T-cell (primary cell): ENCODE measurements around the gene TEX55. TPM values are rescaled to one million over a fixed set of nuclear protein-coding genes. Genes with fewer than 3 reads are reported as not detected.
A peak's percentile ranks its signal among the peaks of the same experiment; 100 is the strongest.
"Not testable (repeated sequence)": the region's sequence is repeated elsewhere in the genome, so short reads cannot be mapped to it uniquely, and the experiment has no call there.

Experiments used
- ATAC-seq, 4 experiments: fragments of 200-7000 bp in 3 of 4; fragments of 150-1000 bp in 1 of 4; cut with Tn5 transposase; replicated peaks in 1 of 4; 1 replicate in 3 of 4; 2 replicates in 1 of 4; pipeline ENCODE4 v1.10.0; 2021; ENCODE audit warnings: moderate library complexity in 3 of 4, mild to moderate bottlenecking in 2 of 4, moderate number of reproducible peaks in 1 of 4
- CTCF ChIA-PET, 2 donors: fragments of 300-600 bp; sonication (Branson Sonifier 250); formaldehyde crosslinking; loops; one replicate each; lab custom pipeline; 2022; ENCODE audit warnings: antibody characterized with exemption in 2 of 2; lab: Charles Lee
- POLR2A ChIA-PET, 2 donors: fragments of 300-600 bp; sonication (Branson Sonifier 250); formaldehyde crosslinking; loops; one replicate each; lab custom pipeline; 2022; ENCODE audit warnings: antibody characterized with exemption in 2 of 2; lab: Charles Lee
- DNase-seq, 35 experiments: peaks; one replicate each; pipeline versions ENCODE4 v3.0.0 to v3.0.0-alpha.2; 2013 to 2023
- H3K27ac ChIP-seq: one replicate; pipeline ENCODE4 v1.5.1; 2013; ENCODE audit warnings: low read length
- H3K27me3 ChIP-seq, 2 experiments: replicated peaks in 1 of 2; 1 replicate in 1 of 2; 2 replicates in 1 of 2; pipeline versions ENCODE4 v1.6.1 to v1.7.0; 2013; ENCODE audit warnings: low read length in 1 of 2, mixed read lengths in 1 of 2; ENCODE audit not compliant: control insufficient read depth in 2 of 2, insufficient read depth in 2 of 2; ENCODE audit errors: extremely low read depth in 1 of 2
- H3K36me3 ChIP-seq, 2 donors: 1 replicate in 1 of 2; 2 replicates in 1 of 2; pipeline versions ENCODE4 v1.6.1 to v1.7.0; 2013; ENCODE audit warnings: low read length in 1 of 2; ENCODE audit not compliant: control insufficient read depth in 2 of 2, insufficient read depth in 1 of 2; ENCODE audit errors: extremely low read depth in 1 of 2
- H3K4me1 ChIP-seq, 2 experiments: 1 replicate in 1 of 2; 2 replicates in 1 of 2; pipeline versions ENCODE4 v1.6.1 to v1.7.0; 2013; ENCODE audit warnings: low read length in 2 of 2, mixed read lengths in 1 of 2; ENCODE audit not compliant: insufficient read depth in 2 of 2, control insufficient read depth in 1 of 2; ENCODE audit errors: extremely low read depth in 1 of 2
- H3K4me3 ChIP-seq, 2 donors: 1 replicate in 1 of 2; 2 replicates in 1 of 2; pipeline versions ENCODE4 v1.5.1 to v1.7.0; 2013; ENCODE audit warnings: mild to moderate bottlenecking in 2 of 2, low read length in 1 of 2, moderate library complexity in 1 of 2; ENCODE audit not compliant: control insufficient read depth in 1 of 2; ENCODE audit errors: extremely low read depth in 1 of 2
- H3K9me3 ChIP-seq: 2 replicates; pipeline ENCODE4 v1.7.0; 2013
- H3K27ac Mint-ChIP-seq, 2 donors: one replicate each; pipeline ENCODE4 v1.8.0; 2020 to 2021; ENCODE audit warnings: mild to moderate bottlenecking in 2 of 2, mixed read lengths in 2 of 2
- H3K27me3 Mint-ChIP-seq, 2 donors: one replicate each; pipeline ENCODE4 v1.8.0; 2021 to 2022; ENCODE audit warnings: mixed read lengths in 2 of 2
- H3K36me3 Mint-ChIP-seq: one replicate; pipeline ENCODE4 v1.8.0; 2021; ENCODE audit warnings: mixed read lengths
- H3K4me1 Mint-ChIP-seq, 3 donors: one replicate each; pipeline ENCODE4 v1.8.0; 2020 to 2022; ENCODE audit warnings: mixed read lengths in 3 of 3, mild to moderate bottlenecking in 1 of 3
- H3K4me3 Mint-ChIP-seq, 3 donors: one replicate each; pipeline ENCODE4 v1.8.0; 2020 to 2022; ENCODE audit warnings: mild to moderate bottlenecking in 3 of 3, mixed read lengths in 3 of 3, moderate library complexity in 3 of 3
- H3K9me3 Mint-ChIP-seq, 3 donors: one replicate each; pipeline ENCODE4 v1.8.0; 2020 to 2022; ENCODE audit warnings: mixed read lengths in 3 of 3
- WGBS: methylation state at CpG from one replicate; pipeline ENCODE4 v1.1.5; 2013; ENCODE audit warnings: missing lambda C conversion rate; ENCODE audit not compliant: insufficient coverage; 5-methylcytosine and 5-hydroxymethylcytosine counted together
- total RNA-seq, 35 experiments: library from RNA in 6 of 35; stranded (reverse) in 6 of 35; fragments of 120-200 nt in 1 of 35; gene quantifications; one replicate each; pipeline versions ENCODE4 v1.2.1 to v1.2.4 and lab custom pipeline; 2013 to 2026

TEX55 gene
- total RNA-seq (not detected), total RNA-seq (lab: John Stamatoyannopoulos, UW) (0 reads per million in 29 experiments)
- not detected for total RNA-seq (2013)

GRCh38 chr3:119145500-119146167, at the start of gene TEX55:
TEX55 (plus strand) TSS chr3:119146165; CDS start chr3:119146190, 25 bp downstream.
- Mint-ChIP-seq H3K4me1 (peaks cover 0 to 6% (median 4%) of the 10 kb centered on the region in 3 donors), H3K9me3 (no peaks in the 10 kb centered on the region), H3K36me3 (no peaks in the 10 kb centered on the region), H3K27me3 (no peaks in the 10 kb centered on the region), H3K27ac (peak within 1 kb of the TSS in 1 of 2 donors; percentile 1), H3K4me3 (no peak within 1 kb of the TSS)
- ATAC-seq = peak in 3 of 4 experiments; percentile 23 to 58 (median 53)
- H3K9me3 ChIP-seq = no peaks in the 10 kb centered on the region
- H3K4me3 ChIP-seq = no peak within 1 kb of the TSS
- no peaks in the 10 kb centered on the region for H3K36me3 ChIP-seq
- H3K27ac ChIP-seq = no peak within 1 kb of the TSS
- ChIA-PET POLR2A (interaction anchor here in 1 of 2 donors (0.7 kb wide), 1 partner anchor 103 kb away, joined by 20 read pairs; no protein-coding TSS in a partner anchor), CTCF (interaction anchor here (0.6 to 4.0 kb wide), 6 partner anchors 11 to 359 kb away, joined by 3 to 18 read pairs (median 8); partner anchors contain the start of gene B4GALT4 (in 2 of the 2))
- no peaks in the 10 kb centered on the region for H3K27me3 ChIP-seq
- peak in 2 of 35 experiments; percentile 2 to 46 for DNase-seq
- 90% methylated on average over 22 of the region's 23 CpGs for WGBS
- no peaks in the 10 kb centered on the region for H3K4me1 ChIP-seq

- Histone ChIP-seq H3K9me3 (no peaks in the 10 kb centered on the region), H3K27me3 (no peaks in the 10 kb centered on the region), H3K4me1 (no peaks in the 10 kb centered on the region), H3K4me3 (no peak overlapping the region), H3K27ac (no peak overlapping the region), H3K36me3 (no peaks in the 10 kb centered on the region)
- H3K9me3 Mint-ChIP-seq = no peaks in the 10 kb centered on the region
- H3K27ac Mint-ChIP-seq = no peak overlapping the region
- H3K27me3 Mint-ChIP-seq = no peaks in the 10 kb centered on the region
- POLR2A ChIA-PET = interaction anchor here in 1 of 2 donors (0.7 kb wide), 1 partner anchor 77 kb away, joined by 6 read pairs; no protein-coding TSS in a partner anchor
- H3K36me3 Mint-ChIP-seq = no peaks in the 10 kb centered on the region
- no CpG with 5 or more reads among the region's 3 CpGs for WGBS
- no peaks in the 10 kb centered on the region for H3K4me1 Mint-ChIP-seq
- no peak overlapping the region for H3K4me3 Mint-ChIP-seq
- ATAC-seq (no peak), DNase-seq (no peak)
- CTCF ChIA-PET = interaction anchor here (0.6 to 9.3 kb wide), 19 partner anchors 12 to 1163 kb away, joined by 3 to 237 read pairs (median 5); partner anchors contain the start of gene IGSF11 (in 2 of the 2)
Observed at GRCh38 chr3:119098003-119098402, 48.0 kb upstream of the TEX55 start.

GRCh38 chr3:119098619-119099222, 47.2 kb upstream of the TEX55 start:
- H3K27me3 ChIP-seq = no peaks in the 10 kb centered on the region
- WGBS = no CpG with 5 or more reads among the region's 3 CpGs
- Mint-ChIP-seq H3K36me3 (no peaks in the 10 kb centered on the region), H3K4me3 (no peak overlapping the region), H3K27ac (no peak overlapping the region), H3K27me3 (no peaks in the 10 kb centered on the region), H3K9me3 (no peaks in the 10 kb centered on the region), H3K4me1 (no peaks in the 10 kb centered on the region)
- H3K4me1 ChIP-seq = no peaks in the 10 kb centered on the region
- CTCF ChIA-PET = interaction anchor here (0.9 to 9.3 kb wide), 11 partner anchors 9 to 268 kb away, joined by 3 to 237 read pairs (median 6); partner anchors contain the start of gene IGSF11 (in 2 of the 2)
- ATAC-seq (peak in 1 of 4 experiments; percentile 51), DNase-seq (peak in 5 of 35 experiments; percentile 0 to 69 (median 13))
- no peak overlapping the region for H3K27ac ChIP-seq
- no peaks in the 10 kb centered on the region for H3K36me3 ChIP-seq
- POLR2A ChIA-PET = no interaction called here
- H3K4me3 ChIP-seq = no peak overlapping the region
- H3K9me3 ChIP-seq = no peaks in the 10 kb centered on the region

DNA sequence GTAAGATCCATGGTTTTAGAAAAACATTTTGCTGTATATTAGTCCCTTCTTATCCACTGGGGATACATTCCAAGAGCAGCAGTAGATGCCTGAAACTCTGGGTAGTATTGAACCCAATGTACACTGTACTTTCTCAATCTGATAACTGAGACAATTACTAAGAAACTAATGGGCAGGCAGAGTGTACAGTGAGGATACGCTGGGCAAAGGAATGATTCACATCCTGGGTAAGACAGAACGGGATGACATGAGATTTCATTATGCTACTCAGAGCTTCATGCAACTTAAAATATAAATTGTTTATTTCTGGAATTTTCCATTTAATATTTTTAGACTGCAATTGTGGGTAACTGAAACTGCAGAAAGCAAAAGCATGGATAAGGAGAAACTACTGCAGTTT, 46.2 kb upstream of the TEX55 start:
- no CpG with 5 or more reads among the region's 2 CpGs for WGBS
- H3K4me1 ChIP-seq = no peaks in the 10 kb centered on the region
- H3K9me3 ChIP-seq = no peaks in the 10 kb centered on the region
- no peaks in the 10 kb centered on the region for H3K36me3 ChIP-seq
- CTCF ChIA-PET = interaction anchor here (1.4 to 9.3 kb wide), 5 partner anchors 10 to 253 kb away, joined by 4 to 237 read pairs (median 10); partner anchors contain the start of gene IGSF11 (in 1 of the 2)
- H3K27ac Mint-ChIP-seq = no peak overlapping the region
- POLR2A ChIA-PET = no interaction called here
- H3K27me3 ChIP-seq = no peaks in the 10 kb centered on the region
- H3K4me3 Mint-ChIP-seq = no peak overlapping the region
- no peaks in the 10 kb centered on the region for H3K36me3 Mint-ChIP-seq
- H3K9me3 Mint-ChIP-seq = no peaks in the 10 kb centered on the region
- no peak overlapping the region for H3K4me3 ChIP-seq
- no peaks in the 10 kb centered on the region for H3K27me3 Mint-ChIP-seq
- ATAC-seq = no peak
- no peak for DNase-seq
- H3K4me1 Mint-ChIP-seq = no peaks in the 10 kb centered on the region
- no peak overlapping the region for H3K27ac ChIP-seq

GRCh38 chr3:119104031-119104430, 41.9 kb upstream of the TEX55 start:
- ChIA-PET POLR2A (no interaction called here), CTCF (interaction anchor here (0.7 to 4.3 kb wide), 5 partner anchors 9 to 248 kb away, joined by 3 to 25 read pairs (median 4); no protein-coding TSS in a partner anchor)
- no peaks in the 10 kb centered on the region for H3K4me1 Mint-ChIP-seq
- H3K27me3 Mint-ChIP-seq = no peaks in the 10 kb centered on the region
- no peak for ATAC-seq
- 100% methylated on average over 2 of the region's 4 CpGs for WGBS
- Histone ChIP-seq H3K9me3 (no peaks in the 10 kb centered on the region), H3K4me3 (no peak overlapping the region), H3K4me1 (no peaks in the 10 kb centered on the region), H3K27ac (no peak overlapping the region), H3K27me3 (no peaks in the 10 kb centered on the region), H3K36me3 (no peaks in the 10 kb centered on the region)
- no peaks in the 10 kb centered on the region for H3K9me3 Mint-ChIP-seq
- no peak overlapping the region for H3K4me3 Mint-ChIP-seq
- no peak overlapping the region for H3K27ac Mint-ChIP-seq
- DNase-seq = no peak
- no peaks in the 10 kb centered on the region for H3K36me3 Mint-ChIP-seq

DNA sequence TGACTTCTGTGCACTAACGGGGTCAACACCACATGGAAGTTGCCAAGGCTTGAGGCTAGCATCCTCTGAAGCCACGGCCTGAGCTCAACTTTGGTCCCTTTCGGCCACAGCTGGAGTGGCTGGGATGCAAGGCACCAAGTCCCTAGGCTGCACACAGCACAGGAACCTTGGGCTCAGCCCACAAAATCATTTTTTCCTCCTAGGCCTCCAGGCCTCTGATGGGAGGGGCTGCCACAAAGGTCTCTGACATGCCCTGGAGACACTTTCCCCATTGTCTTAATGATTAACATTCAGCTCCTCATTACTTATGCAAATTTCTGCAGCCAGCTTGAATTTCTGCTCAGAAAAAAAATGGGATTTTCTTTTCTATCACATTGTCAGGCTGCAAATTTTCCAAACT, 27.6 kb upstream of the TEX55 start:
- ATAC-seq, H3K36me3 ChIP-seq, H3K9me3 ChIP-seq, H3K27me3 ChIP-seq, CTCF ChIA-PET, H3K27ac Mint-ChIP-seq, H3K4me3 ChIP-seq, H3K4me1 ChIP-seq, DNase-seq, H3K27ac ChIP-seq, H3K4me1 Mint-ChIP-seq, POLR2A ChIA-PET, H3K4me3 Mint-ChIP-seq, H3K36me3 Mint-ChIP-seq: not testable (repeated sequence)
- peaks cover 19 to 20% of the 10 kb centered on the region in 2 donors for H3K27me3 Mint-ChIP-seq
- peaks cover 15 to 21% (median 20%) of the 10 kb centered on the region in 3 donors for H3K9me3 Mint-ChIP-seq
- 41% methylated on average over 3 of the region's 3 CpGs for WGBS
